ENCODE data around the gene STAMBP. TPM values are rescaled to one million over a fixed set of nuclear protein-coding genes. Genes with fewer than 3 reads are reported as not detected.
"Not testable (repeated sequence)": the region's sequence is repeated elsewhere in the genome, so short reads cannot be mapped to it uniquely, and the experiment has no call there.

Gene STAMBP
- total and polyA plus RNA-seq, 5 experiments from 2014 or later, result 28.3 to 44.3 (median 32.3) TPM

GRCh38 chr2:73903949-73904613, 75.3 kb downstream of the STAMBP start:
- DNase-seq, H3K27ac Mint-ChIP-seq, H3K4me3 Mint-ChIP-seq, H3K27me3 Mint-ChIP-seq, ATAC-seq, H3K36me3 Mint-ChIP-seq, H3K9me3 Mint-ChIP-seq: not testable (repeated sequence)
- H3K4me1 Mint-ChIP-seq, result peaks cover 2 to 21% (median 11%) of the 10 kb centered on the region in 4 donors
- POLR2A ChIA-PET, result interaction anchor here (0.7 kb wide), 1 partner anchor 91 kb away, joined by 3 read pairs; no protein-coding TSS in a partner anchor

- no peaks in the 10 kb centered on the region for H3K9me3 Mint-ChIP-seq
- POLR2A ChIA-PET, result no interaction called here
These were observed 76.2 kb downstream of the STAMBP start for GRCh38 chr2:73904952-73905351.

DNA sequence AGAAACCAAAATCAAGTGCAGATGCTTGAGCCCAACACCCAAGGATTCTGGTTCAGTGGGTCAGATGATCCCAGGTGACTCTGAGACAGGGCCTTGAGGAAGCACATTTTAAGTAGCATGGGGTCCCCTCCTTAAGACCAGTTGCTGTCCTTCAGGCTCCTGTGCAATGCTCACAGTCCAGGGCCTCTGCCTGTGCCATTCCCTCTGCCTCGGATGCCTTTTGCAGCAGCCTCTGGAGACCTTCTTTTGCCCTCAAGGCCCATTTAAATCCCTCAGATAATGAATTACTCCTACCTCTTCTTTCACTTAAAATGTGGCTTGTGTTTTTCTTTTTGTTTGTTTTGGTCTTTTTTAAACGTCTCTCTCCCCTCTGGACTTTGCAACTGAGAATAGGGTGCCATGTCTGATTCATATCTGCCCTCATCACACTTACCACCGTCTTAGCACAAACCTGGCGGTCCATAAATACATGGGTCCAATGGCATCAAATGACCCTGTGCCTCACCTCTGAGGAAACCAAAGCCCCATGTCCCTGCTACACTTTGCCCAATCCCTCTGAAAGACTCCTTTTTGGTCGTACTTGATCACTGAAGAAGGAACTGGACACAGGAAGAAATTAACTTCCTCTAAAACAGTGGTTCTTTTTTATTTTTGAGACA, 78.2 kb downstream of the STAMBP start:
- DNase-seq (no peak), ATAC-seq (no peak)
- no peak overlapping the region for H3K4me3 Mint-ChIP-seq
- peaks cover 2 to 14% (median 8%) of the 10 kb centered on the region in 4 donors for H3K4me1 Mint-ChIP-seq
- peak overlapping the region in 1 of 10 donors; percentile 34 for H3K27ac Mint-ChIP-seq
- H3K9me3 Mint-ChIP-seq, result no peaks in the 10 kb centered on the region
- POLR2A ChIA-PET, result interaction anchor here (1.5 kb wide), 1 partner anchor 271 kb away, joined by 3 read pairs; no protein-coding TSS in a partner anchor
- H3K36me3 Mint-ChIP-seq, result no peaks in the 10 kb centered on the region
- peaks cover 0 to 10% (median 5%) of the 10 kb centered on the region in 5 donors for H3K27me3 Mint-ChIP-seq

More at GRCh38 chr2:73904952-73905351, 76.2 kb downstream of the STAMBP start:
- Mint-ChIP-seq H3K27me3 (peaks cover 0 to 10% (median 5%) of the 10 kb centered on the region in 5 donors), H3K4me1 (peaks cover 2 to 21% (median 11%) of the 10 kb centered on the region in 4 donors), H3K4me3 (no peak overlapping the region), H3K27ac (no peak overlapping the region), H3K36me3 (no peaks in the 10 kb centered on the region)
- ATAC-seq (no peak), DNase-seq (no peak)

- ATAC-seq, result peak; percentile 99
- Mint-ChIP-seq H3K9me3 (no peaks in the 10 kb centered on the region), H3K27me3 (peaks cover 0 to 3% (median 0%) of the 10 kb centered on the region in 5 donors), H3K27ac (peak overlapping the region in 4 of 10 donors; percentile 58 to 91 (median 60)), H3K36me3 (no peaks in the 10 kb centered on the region), H3K4me1 (peaks cover 2 to 6% (median 5%) of the 10 kb centered on the region in 4 donors), H3K4me3 (no peak overlapping the region)
- DNase-seq, result peak; percentile 23 to 80 (median 50)
- POLR2A ChIA-PET, result interaction anchor here (0.7 to 1.5 kb wide), 3 partner anchors 78 to 270 kb away, joined by 3 to 5 read pairs (median 3); no protein-coding TSS in a partner anchor
These were observed 79.2 kb downstream of the STAMBP start for GRCh38 chr2:73907840-73908452.

DNA sequence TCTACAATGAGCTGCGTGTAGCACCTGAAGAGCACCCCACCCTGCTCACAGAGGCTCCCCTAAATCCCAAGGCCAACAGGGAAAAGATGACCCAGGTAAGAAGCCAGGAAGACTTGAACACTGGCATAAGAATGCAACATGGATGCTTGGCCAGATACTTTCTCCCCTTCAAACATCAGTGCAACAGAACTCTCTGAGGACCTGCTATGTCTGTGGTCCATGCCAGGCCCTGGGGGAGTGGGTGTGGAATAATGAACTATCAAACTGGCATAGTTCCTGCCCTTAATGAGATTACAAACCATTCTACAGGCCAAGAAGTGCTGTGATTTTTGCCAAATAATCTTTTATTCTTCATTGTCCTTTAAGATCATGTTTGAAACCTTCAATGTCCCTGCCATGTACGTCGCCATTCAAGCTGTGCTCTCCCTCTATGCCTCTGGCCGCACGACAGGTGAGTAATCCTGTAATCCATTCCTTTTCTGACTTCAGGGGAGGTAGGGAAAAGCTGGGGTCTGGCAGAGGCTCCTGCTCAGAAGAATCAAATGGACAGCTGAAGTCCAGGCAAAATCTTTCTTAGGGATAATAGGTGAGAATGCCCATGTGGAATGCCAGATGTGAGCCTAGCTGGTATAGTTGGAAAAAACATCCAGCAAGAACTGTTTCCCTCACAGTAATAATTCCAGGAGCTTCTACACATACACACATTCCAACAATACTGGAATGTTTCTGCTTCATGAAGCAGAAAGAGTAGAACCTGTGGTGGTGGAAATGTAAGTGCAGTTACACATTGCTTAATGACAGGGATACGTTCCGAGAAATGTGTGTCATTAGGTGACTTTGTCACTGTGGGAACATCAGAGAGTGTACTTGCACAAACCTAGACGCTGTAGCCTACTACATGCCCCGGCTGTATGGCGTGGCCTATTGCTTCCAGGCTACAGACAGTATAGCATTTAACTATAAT, 80.2 kb downstream of the STAMBP start:
- H3K27ac Mint-ChIP-seq, result peak overlapping the region in 1 of 10 donors; percentile 32
- DNase-seq (no peak), ATAC-seq (no peak)
- H3K36me3 Mint-ChIP-seq, result no peaks in the 10 kb centered on the region
- H3K9me3 Mint-ChIP-seq, result no peaks in the 10 kb centered on the region
- POLR2A ChIA-PET, result interaction anchor here (0.6 kb wide), 1 partner anchor 33 kb away, joined by 4 read pairs; no protein-coding TSS in a partner anchor
- H3K4me3 Mint-ChIP-seq, result no peak overlapping the region
- H3K27me3 Mint-ChIP-seq, result no peaks in the 10 kb centered on the region
- H3K4me1 Mint-ChIP-seq, result peaks cover 2 to 6% (median 5%) of the 10 kb centered on the region in 4 donors

GRCh38 chr2:73910873-73911547, 82.2 kb downstream of the STAMBP start:
- Mint-ChIP-seq H3K9me3 (no peaks in the 10 kb centered on the region), H3K4me1 (peaks cover 2 to 6% (median 5%) of the 10 kb centered on the region in 4 donors), H3K4me3 (no peak overlapping the region), H3K36me3 (no peaks in the 10 kb centered on the region), H3K27me3 (no peaks in the 10 kb centered on the region), H3K27ac (no peak overlapping the region)
- ATAC-seq (no peak), DNase-seq (no peak)
- POLR2A ChIA-PET, result interaction anchor here (0.6 to 1.1 kb wide), 2 partner anchors 13 to 82 kb away, joined by 3 read pairs; partner anchors contain the start of gene STAMBP

- no peaks in the 10 kb centered on the region for H3K36me3 Mint-ChIP-seq
- POLR2A ChIA-PET, result interaction anchor here (0.6 to 1.1 kb wide), 2 partner anchors 13 to 83 kb away, joined by 3 read pairs; partner anchors contain the start of gene STAMBP
- H3K27me3 Mint-ChIP-seq, result peaks cover 0 to 1% (median 0%) of the 10 kb centered on the region in 5 donors
- no peak overlapping the region for H3K4me3 Mint-ChIP-seq
- H3K27ac Mint-ChIP-seq, result no peak overlapping the region
- peaks cover 2 to 6% (median 5%) of the 10 kb centered on the region in 4 donors for H3K4me1 Mint-ChIP-seq
- DNase-seq, result no peak
- ATAC-seq, result no peak
- no peaks in the 10 kb centered on the region for H3K9me3 Mint-ChIP-seq
These were observed 82.9 kb downstream of the STAMBP start for GRCh38 chr2:73911548-73912208.

- ATAC-seq (no peak), DNase-seq (no peak)
- no peaks in the 10 kb centered on the region for H3K4me1 Mint-ChIP-seq
- no peak overlapping the region for H3K27ac Mint-ChIP-seq
- no peak overlapping the region for H3K4me3 Mint-ChIP-seq
- H3K9me3 Mint-ChIP-seq, result no peaks in the 10 kb centered on the region
- peaks cover 0 to 1% (median 0%) of the 10 kb centered on the region in 5 donors for H3K27me3 Mint-ChIP-seq
- H3K36me3 Mint-ChIP-seq, result no peaks in the 10 kb centered on the region
- POLR2A ChIA-PET, result interaction anchor here (1.0 kb wide), 1 partner anchor 57 kb away, joined by 3 read pairs; no protein-coding TSS in a partner anchor
These were observed 84.8 kb downstream of the STAMBP start for GRCh38 chr2:73913414-73914054.

DNA sequence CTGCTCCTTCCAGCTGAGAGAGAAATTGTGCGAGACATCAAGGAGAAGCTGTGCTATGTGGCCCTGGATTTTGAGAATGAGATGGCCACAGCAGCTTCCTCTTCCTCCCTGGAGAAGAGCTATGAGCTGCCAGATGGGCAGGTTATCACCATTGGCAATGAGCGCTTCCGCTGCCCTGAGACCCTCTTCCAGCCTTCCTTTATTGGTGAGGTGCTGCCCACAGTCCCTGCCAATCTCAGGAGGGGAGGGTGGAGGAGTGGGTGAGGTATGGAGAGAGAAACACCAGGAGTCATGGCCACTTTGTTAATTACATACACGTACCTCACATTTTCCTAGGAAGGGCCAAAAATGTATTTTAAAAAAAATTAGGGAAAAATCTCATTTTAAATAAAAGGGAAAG, 85.9 kb downstream of the STAMBP start:
- Mint-ChIP-seq H3K27ac (no peak overlapping the region), H3K36me3 (no peaks in the 10 kb centered on the region), H3K9me3 (no peaks in the 10 kb centered on the region), H3K4me3 (no peak overlapping the region), H3K4me1 (peaks cover 0 to 2% (median 0%) of the 10 kb centered on the region in 4 donors), H3K27me3 (peaks cover 0 to 1% (median 0%) of the 10 kb centered on the region in 5 donors)
- ATAC-seq (no peak), DNase-seq (no peak)
- POLR2A ChIA-PET, result interaction anchor here (0.7 kb wide), 1 partner anchor 60 kb away, joined by 5 read pairs; no protein-coding TSS in a partner anchor

GRCh38 chr2:73915437-73915993, 86.8 kb downstream of the STAMBP start:
- Mint-ChIP-seq H3K9me3 (no peaks in the 10 kb centered on the region), H3K4me1 (peaks cover 0 to 2% (median 0%) of the 10 kb centered on the region in 4 donors), H3K27me3 (peaks cover 0 to 1% (median 0%) of the 10 kb centered on the region in 5 donors)

More at GRCh38 chr2:73915437-73915993, 86.8 kb downstream of the STAMBP start:
- H3K27ac Mint-ChIP-seq, result peak overlapping the region in 1 of 10 donors; percentile 20
- POLR2A ChIA-PET, result no interaction called here
- ATAC-seq, result no peak
- H3K4me3 Mint-ChIP-seq, result no peak overlapping the region
- DNase-seq, result no peak
- H3K36me3 Mint-ChIP-seq, result no peaks in the 10 kb centered on the region
